GM23248 (cell line): ENCODE data around the gene ACCS. TPM values are rescaled to one million over a fixed set of nuclear protein-coding genes. Genes with fewer than 3 reads are reported as not detected.

Source experiments
- DNase-seq: peaks from one replicate; pipeline ENCODE4 v3.0.0-alpha.2; 2015
- H2AFZ ChIP-seq: fragments of 200-600 bp; sonication (generic); 2 replicates; pipeline ENCODE4 v1.6.1; 2016; ENCODE audit warnings: antibody characterized with exemption
- H3F3A ChIP-seq: fragments of 200-600 bp; sonication (generic); 2 replicates; pipeline ENCODE4 v1.6.1; 2016; ENCODE audit warnings: mild to moderate bottlenecking, antibody characterized with exemption, mixed run types; ENCODE audit not compliant: insufficient read depth
- H3K27ac ChIP-seq: fragments of 200-600 bp; sonication (generic); 2 replicates; pipeline ENCODE4 v1.5.1; 2016; ENCODE audit warnings: mild to moderate bottlenecking
- H3K27me3 ChIP-seq: fragments of 200-600 bp; sonication (generic); replicated peaks from 2 replicates; pipeline ENCODE4 v1.6.1; 2016; ENCODE audit warnings: mild to moderate bottlenecking; ENCODE audit not compliant: insufficient read depth
- H3K36me3 ChIP-seq: fragments of 200-600 bp; sonication (generic); 2 replicates; pipeline ENCODE4 v1.6.1; 2016; ENCODE audit warnings: low read depth, mild to moderate bottlenecking
- H3K4me1 ChIP-seq: fragments of 200-600 bp; sonication (generic); 2 replicates; pipeline ENCODE4 v1.6.1; 2016; ENCODE audit warnings: mild to moderate bottlenecking; ENCODE audit not compliant: insufficient read depth
- H3K4me2 ChIP-seq: fragments of 200-600 bp; sonication (generic); one replicate; pipeline ENCODE4 v1.6.1; 2016; ENCODE audit warnings: mild to moderate bottlenecking; ENCODE audit not compliant: unreplicated experiment
- H3K4me3 ChIP-seq: fragments of 200-600 bp; sonication (generic); 2 replicates; pipeline ENCODE4 v1.5.1; 2016; ENCODE audit warnings: mild to moderate bottlenecking
- H3K79me2 ChIP-seq: fragments of 200-600 bp; sonication (generic); 2 replicates; pipeline ENCODE4 v1.6.1; 2016; ENCODE audit warnings: mild to moderate bottlenecking; ENCODE audit not compliant: insufficient read depth
- H3K9ac ChIP-seq: fragments of 200-600 bp; sonication (generic); 2 replicates; pipeline ENCODE4 v1.6.1; 2016; ENCODE audit warnings: mild to moderate bottlenecking
- H3K9me2 ChIP-seq: fragments of 200-600 bp; sonication (generic); 2 replicates; pipeline ENCODE4 v1.6.1; 2016; ENCODE audit warnings: mixed run types, mild to moderate bottlenecking, moderate library complexity; ENCODE audit not compliant: insufficient read depth
- H3K9me3 ChIP-seq: fragments of 200-600 bp; sonication (generic); one replicate; pipeline ENCODE4 v1.6.1; 2017; ENCODE audit warnings: low read depth
- H4K20me1 ChIP-seq: fragments of 200-600 bp; sonication (generic); 2 replicates; pipeline ENCODE4 v1.6.0; 2016; ENCODE audit not compliant: insufficient read depth
- EZH2 ChIP-seq: fragments of 200-600 bp; sonication (generic); IDR thresholded peaks from 2 replicates; pipeline ENCODE4 v1.6.1; 2018; ENCODE audit warnings: antibody characterized with exemption, mild to moderate bottlenecking; ENCODE audit not compliant: insufficient read depth, poor library complexity, severe bottlenecking
- EZH2phosphoT487 ChIP-seq: fragments of 200-600 bp; sonication (generic); IDR thresholded peaks from 2 replicates; pipeline ENCODE4 v1.6.1; 2018; ENCODE audit warnings: antibody characterized with exemption, moderate library complexity, mild to moderate bottlenecking, low read depth; ENCODE audit not compliant: insufficient read depth
- WGBS, 2 experiments: methylation state at CpG; one replicate each; pipeline ENCODE4 v1.1.6; 2015 to 2017; ENCODE audit warnings: low lambda C conversion rate in 2 of 2, low coverage in 1 of 2; ENCODE audit errors: missing lambda C conversion rate in 2 of 2; 5-methylcytosine and 5-hydroxymethylcytosine counted together
- in situ Hi-C: fragments of 300-500 bp; cut with MboI; formaldehyde crosslinking; loops from 2 replicates; pipeline ENCODE4 v1.15.0; 2020
- polyA plus RNA-seq: library from polyadenylated mRNA; unstranded; fragments of >200 nt; fragmentation: Nextera tagmentation; extraction: Ambion mirVana; gene quantifications from 2 replicates; pipeline ENCODE4 v1.2.1, GENCODE V29; 2016
- total RNA-seq: library from RNA; depleted of rRNA; stranded (reverse); fragments of >200 nt; shearing (Covaris generic); gene quantifications from 2 replicates; pipeline ENCODE4 v1.2.3, GENCODE V29; 2014

ACCS gene
- total and polyA plus RNA-seq, 2 experiments from 2014 or later, result 13.3 to 13.7 TPM

GRCh38 chr11:44094260-44094868 lies 28.3 kb downstream of the ACCS start:
- Histone ChIP-seq H3K27me3 (no peaks in the 10 kb centered on the region), H3K79me2 (peaks cover 27% of the 10 kb centered on the region), H3K36me3 (no peaks in the 10 kb centered on the region), H3K27ac (no peak overlapping the region), H3K9me3 (no peaks in the 10 kb centered on the region), H3F3A (peaks cover 8% of the 10 kb centered on the region; the same call in 1 of the 2 replicates), H3K9me2 (no peaks in the 10 kb centered on the region), H2AFZ (no peak overlapping the region), H3K4me1 (no peaks in the 10 kb centered on the region; the same call in 1 of the 2 replicates), H4K20me1 (no peaks in the 10 kb centered on the region), H3K4me2 (no peak overlapping the region), H3K9ac (no peak overlapping the region), H3K4me3 (no peak overlapping the region)
- WGBS, 2 experiments, result 28 to 29% methylated on average over 11 of the region's 11 CpGs
- in situ Hi-C loops, result no loop called here
- peak; percentile 87 for DNase-seq
- no peak for TF ChIP-seq EZH2phosphoT487
- TF ChIP-seq EZH2, result no peak

- no peaks in the 10 kb centered on the region for H3K9me2 ChIP-seq
- peak within 1 kb of the TSS; percentile 83 for H3K4me2 ChIP-seq
- peak within 1 kb of the TSS; percentile 72 for H2AFZ ChIP-seq
- H3K4me3 ChIP-seq, result peak within 1 kb of the TSS; percentile 86
- no peaks in the 10 kb centered on the region for H3K9me3 ChIP-seq
- WGBS, 2 experiments, result 1% methylated on average over 60 to 74 of the region's 83 CpGs
- no peaks in the 10 kb centered on the region for H4K20me1 ChIP-seq
- peaks cover 41% of the 10 kb centered on the region for H3K79me2 ChIP-seq
- H3K9ac ChIP-seq, result peak within 1 kb of the TSS; percentile 79
- no peaks in the 10 kb centered on the region for H3K27me3 ChIP-seq
- no peaks in the 10 kb centered on the region for H3K36me3 ChIP-seq
- DNase-seq, result peak; percentile 91
- in situ Hi-C loops, result no loop called here
- no peaks in the 10 kb centered on the region; the same call in 1 of the 2 replicates for H3K4me1 ChIP-seq
- H3F3A ChIP-seq, result peaks cover 8% of the 10 kb centered on the region; the same call in 1 of the 2 replicates
- H3K27ac ChIP-seq, result peak within 1 kb of the TSS; percentile 22
- TF ChIP-seq EZH2 (no peak), EZH2phosphoT487 (no peak)
Measured at GRCh38 chr11:44095506-44096359, 29.7 kb downstream of the ACCS start, which contains the start of gene EXT2. Gene EXT2, plus strand, starts transcription at chr11:44095678. Its CDS starts 12,035 bp downstream, at chr11:44107713.

- DNase-seq, result peak; percentile 77
- in situ Hi-C loops, result no loop called here
Measured at GRCh38 chr11:44096360-44097185, 30.5 kb downstream of the ACCS start.

GRCh38 chr11:44097821-44098220 lies 31.8 kb downstream of the ACCS start:
- peak; percentile 35 for DNase-seq
- no peaks in the 10 kb centered on the region for H3K27me3 ChIP-seq
- no peak overlapping the region for H3K27ac ChIP-seq
- no peak overlapping the region for H2AFZ ChIP-seq
- TF ChIP-seq EZH2phosphoT487, result no peak
- H3K79me2 ChIP-seq, result peaks cover 61% of the 10 kb centered on the region
- WGBS, 2 experiments, result 49 to 50% methylated on average over 2 of the region's 2 CpGs
- no peak overlapping the region for H3K9ac ChIP-seq
- no peak overlapping the region for H3K4me2 ChIP-seq
- no peaks in the 10 kb centered on the region for H3K9me2 ChIP-seq
- no peaks in the 10 kb centered on the region for H3K36me3 ChIP-seq
- peaks cover 8% of the 10 kb centered on the region; the same call in 1 of the 2 replicates for H3F3A ChIP-seq
- peaks cover 3% of the 10 kb centered on the region; the same call in 1 of the 2 replicates for H4K20me1 ChIP-seq
- in situ Hi-C loops, result no loop called here
- no peak overlapping the region for H3K4me3 ChIP-seq
- H3K4me1 ChIP-seq, result no peaks in the 10 kb centered on the region; the same call in 1 of the 2 replicates
- no peaks in the 10 kb centered on the region for H3K9me3 ChIP-seq

More at GRCh38 chr11:44096360-44097185, 30.5 kb downstream of the ACCS start:
- WGBS, 2 experiments, result 2 to 5% methylated on average over 7 to 18 of the region's 18 CpGs
- Histone ChIP-seq H3K9ac (peak overlapping the region; percentile 79), H3K36me3 (no peaks in the 10 kb centered on the region), H3K4me3 (peak overlapping the region; percentile 86), H2AFZ (peak overlapping the region; percentile 72), H3K79me2 (peaks cover 49% of the 10 kb centered on the region), H3K27ac (peak overlapping the region; percentile 22), H3K4me1 (no peaks in the 10 kb centered on the region; the same call in 1 of the 2 replicates), H3K9me3 (no peaks in the 10 kb centered on the region), H4K20me1 (no peaks in the 10 kb centered on the region; the same call in 1 of the 2 replicates), H3K27me3 (no peaks in the 10 kb centered on the region), H3K4me2 (peak overlapping the region; percentile 83), H3K9me2 (no peaks in the 10 kb centered on the region), H3F3A (peaks cover 8% of the 10 kb centered on the region; the same call in 1 of the 2 replicates)
- TF ChIP-seq EZH2phosphoT487, result no peak
- no peak for TF ChIP-seq EZH2
